ENCODE results near the gene KRTCAP2. TPM values are rescaled to one million over a fixed set of nuclear protein-coding genes. Genes with fewer than 3 reads are reported as not detected.

Gene KRTCAP2
- polyA plus RNA-seq, 1 of the 3 experiments (the other 2 are of a cell fraction) = 238 TPM

- no peak overlapping the region for H3K4me2 ChIP-seq
- CTCF ChIA-PET = no interaction called here
- H3K27ac ChIP-seq (ENCODE audit: low read depth in 2 of 2, low read length in 1 of 2) = no peak overlapping the region
- no peak overlapping the region for H3K4me3 ChIP-seq (ENCODE audit: low read depth in 2 of 2, low read length in 1 of 2)
- TF ChIP-seq TCF12 (IDR thresholded peaks at IDR 0.05) (no peak), CHD2 (IDR thresholded peaks at IDR 0.05; ENCODE audit: low read length, partially characterized antibody) (no peak), FOSL2 (IDR thresholded peaks at IDR 0.05; ENCODE audit: borderline replicate concordance, low read depth) (no peak), ZBTB33 (IDR thresholded peaks at IDR 0.05; ENCODE audit: borderline replicate concordance, low read depth) (no peak), MXI1 (IDR thresholded peaks at IDR 0.05; ENCODE audit: low read depth, low read length) (no peak)
- H3F3A ChIP-seq (replicated peaks; ENCODE audit: insufficient read depth) = peaks cover 12% of the 10 kb centered on the region
- no peak overlapping the region for H2AFZ ChIP-seq (ENCODE audit: low read depth)
- no peak overlapping the region for H3K9ac ChIP-seq
- no peak for DNase-seq
- no peaks in the 10 kb centered on the region for H3K27me3 ChIP-seq (ENCODE audit: insufficient read depth)
- H4K20me1 ChIP-seq (ENCODE audit: insufficient read depth) = no peaks in the 10 kb centered on the region
- peaks cover 13 to 50% of the 10 kb centered on the region in 2 experiments for H3K36me3 ChIP-seq (replicated peaks in 1 of 2; ENCODE audit: control insufficient read depth in 1 of 2, insufficient read depth in 2 of 2, low read length in 1 of 2)
- H3K9me2 ChIP-seq = no peaks in the 10 kb centered on the region
- 100% methylated on average over 3 of the region's 3 CpGs for WGBS (ENCODE audit: low lambda C conversion rate)
- H3K79me2 ChIP-seq (ENCODE audit: insufficient read depth) = peaks cover 19% of the 10 kb centered on the region; the same call in 1 of the 2 replicates
- no peaks in the 10 kb centered on the region for H3K9me3 ChIP-seq
- H3K4me1 ChIP-seq (ENCODE audit: control insufficient read depth in 1 of 2, insufficient read depth in 2 of 2, low read depth in 1 of 2, low read length in 1 of 2) = peaks cover 0 to 18% of the 10 kb centered on the region in 2 experiments; a peak in 2 of 4 replicates
- POLR2A ChIA-PET = no interaction called here
Observed at GRCh38 chr1:155198547-155198906, 25.4 kb upstream of the KRTCAP2 start.

GRCh38 chr1:155197901-155198546, 24.9 kb upstream of the KRTCAP2 start:
- no peak for DNase-seq
- no peak overlapping the region for H3K4me2 ChIP-seq
- H3F3A ChIP-seq (replicated peaks; ENCODE audit: insufficient read depth) = peaks cover 12% of the 10 kb centered on the region
- ChIA-PET POLR2A (interaction anchor here (0.6 kb wide), 1 partner anchor 1293 kb away, joined by 3 read pairs; no protein-coding TSS in a partner anchor), CTCF (interaction anchor here (1.2 to 5.2 kb wide), 2 partner anchors 10 to 12 kb away, joined by 4 to 80 read pairs; partner anchors contain the start of genes MTX1 and THBS3)
- peaks cover 19% of the 10 kb centered on the region; the same call in 1 of the 2 replicates for H3K79me2 ChIP-seq (ENCODE audit: insufficient read depth)
- no peak overlapping the region for H3K27ac ChIP-seq (ENCODE audit: low read depth in 2 of 2, low read length in 1 of 2)
- TF ChIP-seq FOXJ3 (CRISPR knock-in tag; IDR thresholded peaks at IDR 0.05) (no peak), RCOR1 (IDR thresholded peaks at IDR 0.05; ENCODE audit: low read length) (no peak), CTCF (IDR thresholded peaks at IDR 0.05) (no peak), TEAD4 (IDR thresholded peaks at IDR 0.05; ENCODE audit: borderline replicate concordance, insufficient read depth) (no peak), IRF3 (IDR thresholded peaks at IDR 0.05; ENCODE audit: low read depth, low read length) (no peak)
- no peak overlapping the region for H3K9ac ChIP-seq
- H3K9me3 ChIP-seq = no peaks in the 10 kb centered on the region
- no peak overlapping the region for H3K4me3 ChIP-seq (ENCODE audit: low read depth in 2 of 2, low read length in 1 of 2)
- no peaks in the 10 kb centered on the region for H4K20me1 ChIP-seq (ENCODE audit: insufficient read depth)
- 93% methylated on average over 15 of the region's 15 CpGs for WGBS (ENCODE audit: low lambda C conversion rate)
- no peaks in the 10 kb centered on the region for H3K27me3 ChIP-seq (ENCODE audit: insufficient read depth)
- H2AFZ ChIP-seq (ENCODE audit: low read depth) = no peak overlapping the region
- H3K36me3 ChIP-seq (replicated peaks in 1 of 2; ENCODE audit: control insufficient read depth in 1 of 2, insufficient read depth in 2 of 2, low read length in 1 of 2) = peaks cover 13 to 50% of the 10 kb centered on the region in 2 experiments
- no peaks in the 10 kb centered on the region for H3K9me2 ChIP-seq
- H3K4me1 ChIP-seq (ENCODE audit: control insufficient read depth in 1 of 2, insufficient read depth in 2 of 2, low read depth in 1 of 2, low read length in 1 of 2) = peaks cover 0 to 21% of the 10 kb centered on the region in 2 experiments; a peak in 2 of 4 replicates
